Measurements from ENCODE around the gene PTMA.
"Not testable (repeated sequence)": the region's sequence is repeated elsewhere in the genome, so short reads cannot be mapped to it uniquely, and the experiment has no call there.

Gene PTMA

DNA sequence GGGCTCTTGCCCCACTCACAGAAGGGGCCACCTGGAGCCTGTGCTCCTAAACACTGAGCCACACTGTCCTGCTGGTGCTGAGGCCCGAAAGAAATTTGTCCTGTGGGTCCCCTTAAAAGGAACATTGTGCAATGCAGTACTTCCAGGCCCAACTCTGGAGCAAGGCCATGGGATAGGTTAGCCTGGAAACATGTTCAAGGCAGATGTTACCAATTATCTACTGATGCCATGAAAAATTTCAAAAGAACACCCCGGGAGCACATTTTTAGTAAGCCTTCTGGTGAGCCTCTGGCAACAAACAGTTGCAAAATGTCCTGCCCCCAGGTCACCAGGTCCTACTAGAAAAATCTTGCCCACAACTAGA, 12.3 kb upstream of the PTMA start:
- no peak for DNase-seq (ENCODE audit: low spot score)

DNA sequence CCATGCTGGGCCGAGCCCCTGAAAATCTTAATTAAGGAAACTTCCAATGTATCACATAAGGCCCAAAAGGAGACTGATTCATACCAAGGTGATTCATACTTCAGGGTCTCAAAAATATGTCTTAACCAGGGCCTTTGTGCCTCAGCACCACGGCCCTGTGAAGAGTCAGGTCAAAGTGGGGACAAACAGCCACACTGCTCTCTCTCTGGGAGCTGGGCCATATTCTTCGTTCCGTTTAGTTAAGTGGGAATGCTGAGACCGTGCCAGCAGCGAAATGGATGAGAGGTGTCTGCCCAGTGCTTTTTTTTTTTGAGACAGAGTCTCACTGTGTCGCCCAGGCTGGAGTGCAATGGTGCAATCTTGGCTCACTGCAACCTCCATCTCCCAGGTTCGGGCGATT, 9.3 kb upstream of the PTMA start:
- no peak for DNase-seq (ENCODE audit: low spot score)

DNA sequence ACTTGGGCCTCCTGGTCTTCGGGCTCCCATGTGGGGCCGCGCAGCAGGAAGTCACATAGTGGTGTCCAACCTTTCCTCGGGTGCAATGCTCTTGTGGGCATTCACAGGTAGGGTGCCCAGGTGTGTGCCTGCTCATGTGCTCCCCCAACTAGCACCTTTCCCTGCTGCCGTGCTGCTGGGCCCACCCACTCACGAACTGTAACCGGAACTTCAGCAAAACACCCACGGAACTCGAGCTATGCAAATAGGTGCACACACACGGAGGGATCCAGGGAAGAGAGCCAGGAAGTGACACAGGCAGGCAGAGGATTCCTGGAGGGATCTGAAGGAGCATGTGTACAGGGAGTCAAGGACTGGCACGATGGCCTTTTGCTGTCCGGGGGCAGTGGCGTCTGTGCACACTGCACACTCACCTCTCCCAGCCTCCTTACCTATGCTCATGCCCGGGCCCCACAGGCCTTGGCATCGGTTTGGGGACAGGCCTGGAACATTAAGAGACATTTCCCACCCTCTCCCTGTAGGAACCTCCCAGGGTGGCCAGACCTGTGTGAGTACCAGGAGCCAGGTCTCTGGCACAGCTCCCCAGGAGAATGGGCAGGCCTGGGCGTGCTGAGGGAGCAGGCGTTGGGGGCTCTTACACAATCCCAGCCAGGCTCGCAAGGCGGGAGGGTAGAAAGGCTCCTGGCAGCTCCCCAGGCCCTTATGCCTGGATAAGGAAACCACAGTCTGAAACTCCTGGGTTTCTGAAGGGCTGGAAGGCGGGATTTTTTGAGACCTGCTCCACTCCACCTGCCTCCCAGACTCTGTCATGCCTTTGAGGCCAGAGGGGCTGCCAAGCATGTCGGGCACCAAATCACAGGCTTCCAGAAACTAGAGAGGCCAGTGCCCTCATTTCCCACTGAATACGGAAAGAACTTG, 6.6 kb upstream of the PTMA start:
- no peak for DNase-seq (ENCODE audit: low spot score)

DNA sequence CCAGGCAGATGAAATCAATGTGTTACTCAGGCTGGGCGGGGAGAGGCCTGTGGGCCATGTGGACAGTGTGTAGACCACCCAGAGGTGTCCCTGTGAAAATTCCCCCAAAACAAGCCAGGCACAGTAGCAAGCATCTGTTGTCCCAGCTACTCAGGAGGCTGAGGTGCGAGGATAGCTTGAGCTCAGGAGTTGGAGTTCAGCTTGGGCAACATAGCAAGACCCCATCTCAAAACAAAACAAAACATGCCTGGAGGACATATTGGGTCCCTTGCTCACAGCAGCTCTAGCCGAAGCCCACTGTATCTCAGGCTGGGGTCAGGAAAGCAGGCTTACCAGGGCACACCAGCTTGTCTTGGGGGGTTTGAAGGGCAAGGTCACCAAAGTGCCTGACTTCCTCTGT, 4.3 kb upstream of the PTMA start:
- no peak for DNase-seq (ENCODE audit: low spot score)

DNA sequence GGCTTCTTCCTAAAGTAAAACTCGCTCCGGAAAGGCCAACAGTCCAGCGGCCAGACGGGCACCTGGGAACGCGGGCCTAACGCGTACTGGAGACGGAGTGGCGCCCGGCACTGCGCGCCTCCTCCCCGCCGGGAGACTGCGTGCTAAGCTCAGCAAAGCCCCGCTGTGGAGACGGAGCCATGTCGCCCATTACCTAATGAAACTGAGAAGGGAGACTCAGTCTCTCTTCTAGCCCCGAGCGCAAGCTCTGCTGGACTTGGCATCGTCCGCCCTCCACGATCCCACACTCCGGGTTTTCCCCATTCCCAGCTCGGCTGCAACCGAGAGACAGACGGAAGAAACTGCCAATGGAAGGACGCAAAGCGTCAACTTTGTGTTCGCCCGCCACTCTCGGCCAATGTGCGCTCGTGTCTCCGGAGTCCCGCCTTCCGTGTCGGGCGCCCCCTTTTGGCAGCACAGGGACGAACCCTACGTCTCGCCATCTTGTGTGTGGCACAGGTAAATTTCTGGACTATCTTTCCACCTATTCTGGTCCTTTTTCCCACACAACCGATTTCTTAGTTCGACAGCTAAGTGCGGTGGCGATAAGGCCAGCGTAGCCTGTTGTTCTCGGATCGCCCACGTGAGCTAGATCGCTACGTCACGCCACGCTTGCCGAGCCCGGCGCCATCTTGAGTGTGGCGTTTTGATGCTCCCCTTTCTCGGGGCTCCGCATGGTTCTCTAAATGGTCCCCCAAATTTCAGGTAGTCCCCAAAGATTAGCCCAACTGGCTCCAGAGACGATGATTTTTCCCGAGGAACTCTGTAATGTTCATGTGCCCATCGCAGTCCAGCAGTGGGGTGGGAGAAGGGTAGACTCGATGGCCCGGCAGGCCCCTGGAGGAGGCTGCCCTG, 1.3 kb upstream of the PTMA start:
- DNase-seq (ENCODE audit: low spot score), result peak; percentile 95

DNA sequence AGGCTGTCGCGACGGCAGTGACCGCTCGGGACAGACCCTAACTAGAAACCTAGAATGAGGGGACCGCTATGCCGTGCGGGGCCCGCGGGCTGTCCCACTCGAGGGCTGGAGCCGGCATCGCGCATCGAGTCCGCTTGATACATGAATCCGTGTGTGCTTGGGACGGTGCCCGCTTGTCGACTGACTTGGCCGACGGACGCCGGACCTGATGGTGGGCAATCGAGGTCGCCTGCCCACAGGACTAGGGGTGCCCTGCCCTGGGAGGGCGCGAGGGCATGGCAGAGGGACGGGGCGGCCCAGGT, 749 bp upstream of the PTMA start:
- DNase-seq (ENCODE audit: low spot score), result no peak

DNA sequence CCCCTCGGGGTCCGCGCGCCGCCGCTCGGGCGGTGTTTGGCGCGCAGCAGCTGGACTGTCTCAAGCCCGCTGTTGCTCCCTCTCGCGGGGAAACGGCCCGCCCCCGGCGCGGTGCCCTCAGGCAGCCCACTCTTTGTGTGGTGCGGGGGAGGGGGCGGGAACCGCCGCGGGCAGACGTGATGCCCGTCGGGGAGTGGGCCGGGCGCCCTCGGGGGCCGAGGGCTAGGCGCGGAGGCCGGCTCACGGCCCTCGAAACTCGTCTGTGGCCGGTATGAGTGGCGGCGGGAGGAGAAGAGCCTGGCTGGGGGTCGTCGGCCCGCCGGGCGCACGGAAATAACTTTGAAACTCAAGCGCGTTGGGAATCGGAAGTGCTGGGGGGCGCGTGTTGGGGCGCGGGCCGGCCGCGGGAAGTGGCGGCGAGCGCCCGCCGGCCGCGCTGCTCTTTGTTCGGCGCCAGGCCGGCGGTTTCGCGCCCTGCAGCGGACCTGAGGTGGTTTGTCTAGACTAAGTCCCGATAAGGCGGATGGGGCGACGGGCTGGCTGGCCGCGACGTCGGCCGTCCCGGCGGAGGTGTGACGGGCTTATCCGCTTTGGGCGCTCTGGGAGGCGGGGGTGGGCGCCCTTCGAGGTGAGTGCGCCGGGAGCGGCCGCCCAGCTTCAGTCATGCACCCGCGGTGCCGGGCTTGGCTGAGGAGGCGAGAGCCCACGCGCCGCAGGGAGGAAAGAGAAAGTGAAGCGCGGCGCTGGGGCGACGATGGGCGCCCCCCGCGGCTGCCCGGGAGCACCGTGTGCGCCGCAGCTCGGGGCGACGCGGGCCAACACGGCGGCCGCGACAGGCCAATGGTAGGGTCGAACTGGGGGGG, 679 bp downstream of the PTMA start:
- no peak for DNase-seq (ENCODE audit: low spot score)

DNA sequence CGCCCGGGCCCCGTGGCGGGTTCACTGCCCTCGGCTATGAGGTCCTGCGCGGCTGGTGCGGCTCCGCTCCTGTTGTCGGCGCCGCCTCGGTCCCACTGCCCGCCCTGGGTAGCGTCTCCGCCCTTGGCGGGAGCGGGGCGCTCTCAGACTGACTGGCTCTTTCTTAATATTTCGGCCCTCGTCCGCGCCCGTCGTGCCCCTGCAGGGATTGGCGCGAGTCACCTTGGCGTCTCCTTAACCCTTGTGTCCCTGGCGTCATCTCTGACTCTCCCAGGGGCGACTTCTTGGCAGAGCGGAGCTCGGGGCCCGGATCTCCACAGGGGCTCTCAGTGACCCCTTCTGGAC, 1.3 kb downstream of the PTMA start:
- DNase-seq (ENCODE audit: low spot score), result no peak

DNA sequence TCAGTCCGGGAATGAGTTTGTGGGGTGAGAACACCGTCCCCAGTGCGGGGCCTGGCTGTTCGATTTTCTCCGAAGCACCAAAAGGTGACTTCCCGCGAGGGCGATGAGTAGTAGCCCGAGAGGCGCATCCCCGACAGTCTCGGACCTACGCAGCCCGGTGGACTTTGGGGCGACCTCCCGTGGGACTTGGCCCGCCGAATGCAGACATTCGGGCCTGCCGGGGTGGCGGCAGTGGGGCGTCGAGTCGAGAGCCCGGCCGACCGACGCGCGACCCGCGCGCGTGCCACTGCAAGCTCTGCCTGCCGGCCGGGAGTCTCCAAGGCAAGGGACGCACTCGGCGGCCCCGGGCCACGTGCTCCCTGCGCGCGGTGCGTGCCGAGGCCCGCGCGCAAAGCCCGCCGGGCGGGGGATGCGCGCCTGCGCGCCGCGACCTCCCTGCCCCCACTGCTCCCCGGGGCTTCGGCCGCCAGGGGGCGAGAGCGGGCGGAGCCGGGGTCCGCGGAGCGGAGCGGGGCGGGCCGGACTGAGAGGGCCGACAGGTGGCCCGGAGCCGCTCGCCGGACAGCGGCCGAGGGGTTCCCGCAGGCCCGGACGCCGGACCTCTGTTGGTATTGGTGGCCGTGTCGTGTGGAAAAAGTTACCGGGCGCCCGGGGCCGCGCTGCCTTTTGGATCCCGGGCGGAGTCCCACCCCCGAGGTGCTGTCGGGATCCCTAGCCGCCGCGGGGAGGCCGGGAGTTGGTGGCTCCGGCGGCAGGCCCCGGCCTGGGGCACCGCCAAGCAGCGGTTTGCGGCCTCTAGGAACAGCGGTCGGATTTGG, 1.9 kb downstream of the PTMA start:
- DNase-seq (ENCODE audit: low spot score), result peak; percentile 91

DNA sequence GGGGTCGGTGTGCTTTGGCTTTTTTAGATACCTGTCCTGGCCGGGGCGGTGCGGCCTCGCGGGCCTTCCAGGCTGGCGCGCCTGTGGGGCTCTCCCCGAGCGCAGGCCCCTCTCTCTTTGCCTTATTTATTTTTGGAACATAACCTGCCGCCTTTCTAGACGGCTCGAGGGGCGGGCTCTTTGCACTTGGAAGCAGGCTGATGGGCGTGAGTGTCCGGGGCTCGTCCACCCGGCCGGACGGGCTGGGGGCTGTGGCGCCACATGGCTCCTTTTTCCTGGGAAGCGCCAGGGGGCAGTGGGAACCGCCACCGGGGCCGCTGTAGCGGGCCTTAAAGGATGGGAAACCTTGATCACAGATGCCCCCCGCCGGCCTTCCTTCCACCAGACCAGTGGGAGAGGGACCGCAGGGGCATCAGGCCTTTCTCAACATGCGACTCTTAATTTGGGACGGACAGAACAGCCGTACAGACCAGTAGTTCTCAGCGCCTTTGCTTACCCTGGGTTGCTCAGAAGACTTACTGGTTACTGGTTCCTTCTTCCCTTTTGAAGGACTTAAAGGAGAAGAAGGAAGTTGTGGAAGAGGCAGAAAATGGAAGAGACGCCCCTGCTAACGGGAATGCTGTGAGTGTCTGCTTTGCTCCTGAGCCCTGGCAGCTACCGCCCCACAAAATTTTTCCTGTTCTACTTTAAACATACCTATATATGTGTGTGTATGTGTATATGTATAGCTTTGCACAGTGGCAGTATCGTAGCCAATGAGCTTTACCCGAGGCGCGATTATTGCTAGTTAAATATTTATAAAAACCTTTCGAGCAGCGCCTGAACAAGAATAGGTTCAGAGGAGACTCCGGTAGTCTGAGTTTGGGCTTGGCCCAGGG, 2.7 kb downstream of the PTMA start:
- no peak for DNase-seq (ENCODE audit: low spot score)

DNA sequence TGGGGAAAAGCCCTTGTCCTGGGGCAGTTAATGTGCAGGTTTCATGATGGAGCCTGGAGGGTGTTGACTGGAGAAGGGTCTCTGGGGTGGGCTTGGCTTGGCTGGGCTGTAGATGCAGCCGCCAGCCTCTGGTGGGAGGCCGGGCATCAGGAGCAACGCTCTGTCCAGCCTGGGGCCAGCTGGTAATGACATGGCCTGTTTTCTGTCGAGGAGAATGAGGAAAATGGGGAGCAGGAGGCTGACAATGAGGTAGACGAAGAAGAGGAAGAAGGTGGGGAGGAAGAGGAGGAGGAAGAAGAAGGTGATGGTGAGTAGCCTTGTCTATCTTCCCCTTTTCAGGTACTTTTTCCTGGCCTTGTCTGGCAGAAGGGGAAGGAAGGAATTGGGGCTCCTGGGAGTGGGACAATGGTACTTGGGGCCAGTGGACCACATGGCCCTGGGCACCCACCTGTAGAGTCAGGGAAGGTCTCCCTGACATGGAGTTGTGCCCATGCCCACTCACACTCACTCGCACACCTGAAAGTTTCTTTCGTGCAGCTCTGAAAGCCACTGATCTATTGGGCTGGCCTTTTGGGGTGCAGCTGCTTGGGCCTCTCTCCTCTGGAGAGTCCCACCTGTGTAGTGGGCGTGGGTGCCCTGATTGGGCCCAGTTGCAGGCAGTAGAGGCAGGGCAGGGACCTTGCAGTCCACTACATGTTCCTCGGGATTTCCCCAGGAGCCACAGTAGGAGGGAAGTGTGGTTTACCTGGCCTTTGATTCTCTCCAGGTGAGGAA, 3.5 kb downstream of the PTMA start:
- DNase-seq (ENCODE audit: low spot score), result no peak

DNA sequence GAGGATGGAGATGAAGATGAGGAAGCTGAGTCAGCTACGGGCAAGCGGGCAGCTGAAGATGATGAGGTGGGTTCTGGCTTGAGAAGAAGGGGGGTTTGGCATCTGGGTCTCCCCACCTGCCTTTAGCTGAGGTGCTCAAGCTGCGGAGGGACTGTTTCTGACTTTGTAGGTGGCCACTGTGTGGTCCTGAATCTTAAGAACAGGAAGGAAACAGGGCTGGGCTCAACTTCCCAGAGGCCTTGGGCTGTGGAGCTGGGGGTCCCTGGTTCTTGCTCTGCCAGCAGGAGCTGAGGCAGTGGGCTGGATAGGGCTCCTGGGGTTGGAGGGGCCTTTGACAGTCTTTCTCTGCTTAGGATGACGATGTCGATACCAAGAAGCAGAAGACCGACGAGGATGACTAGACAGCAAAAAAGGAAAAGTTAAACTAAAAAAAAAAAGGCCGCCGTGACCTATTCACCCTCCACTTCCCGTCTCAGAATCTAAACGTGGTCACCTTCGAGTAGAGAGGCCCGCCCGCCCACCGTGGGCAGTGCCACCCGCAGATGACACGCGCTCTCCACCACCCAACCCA, 4.2 kb downstream of the PTMA start:
- DNase-seq (ENCODE audit: low spot score), result not testable (repeated sequence)

DNA sequence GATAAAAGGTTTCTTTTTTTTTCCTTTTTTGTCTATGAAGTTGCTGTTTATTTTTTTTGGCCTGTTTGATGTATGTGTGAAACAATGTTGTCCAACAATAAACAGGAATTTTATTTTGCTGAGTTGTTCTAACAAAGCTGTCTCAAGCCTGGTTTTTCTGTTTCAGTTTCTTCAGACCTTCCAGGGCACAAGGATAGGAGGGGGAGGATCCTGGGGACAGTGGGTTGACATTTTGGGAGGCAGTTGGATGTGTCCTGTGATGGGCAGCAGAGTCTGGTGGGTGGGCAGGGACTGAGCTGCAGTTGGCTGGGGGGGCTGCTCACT, 5.0 kb downstream of the PTMA start:
- not testable (repeated sequence) for DNase-seq (ENCODE audit: low spot score)

DNA sequence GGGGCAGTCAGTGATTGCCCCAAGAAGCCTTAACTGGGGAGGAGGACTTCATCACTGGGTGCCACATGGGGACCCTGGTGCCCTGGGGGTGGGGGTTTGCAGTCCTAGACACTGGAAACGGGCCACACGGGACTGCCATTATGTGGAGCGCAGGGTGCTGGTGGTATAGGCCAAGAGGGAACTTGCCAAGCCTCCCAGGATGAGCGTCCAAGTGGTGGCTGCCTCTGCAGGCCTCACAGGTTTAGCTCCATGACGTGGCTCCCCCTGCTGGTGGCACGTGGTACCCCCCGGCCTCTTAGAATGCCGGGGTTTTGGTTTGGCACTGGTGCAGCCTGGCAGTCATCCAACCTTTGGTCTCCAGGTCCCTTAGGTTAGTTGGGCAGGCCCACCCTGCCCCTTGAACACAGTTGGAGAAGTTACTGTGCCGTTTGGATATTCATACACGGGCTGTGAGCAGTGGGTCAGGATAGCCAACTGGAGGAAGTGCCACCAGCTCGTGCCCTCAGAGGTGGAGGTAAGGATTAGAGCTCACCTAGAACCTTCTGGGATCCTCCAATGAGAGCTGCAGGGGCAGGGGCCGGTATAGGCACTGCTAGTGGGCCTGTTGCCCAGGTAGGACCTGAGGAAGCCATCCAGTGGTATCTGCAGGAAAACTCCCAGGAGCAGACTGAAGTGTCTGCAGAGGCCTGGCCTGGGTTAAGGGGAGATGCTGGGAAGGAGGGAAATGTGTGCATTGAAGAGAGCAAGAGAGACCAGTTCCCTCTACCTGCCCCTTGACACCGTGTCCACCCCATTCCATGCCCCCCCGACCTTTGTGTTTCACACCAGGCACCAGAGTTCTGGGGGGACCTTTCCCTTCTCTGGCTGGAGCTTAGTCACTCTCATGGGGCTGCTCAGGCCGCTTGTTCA, 5.7 kb downstream of the PTMA start:
- peak; percentile 80 for DNase-seq (ENCODE audit: low spot score)

DNA sequence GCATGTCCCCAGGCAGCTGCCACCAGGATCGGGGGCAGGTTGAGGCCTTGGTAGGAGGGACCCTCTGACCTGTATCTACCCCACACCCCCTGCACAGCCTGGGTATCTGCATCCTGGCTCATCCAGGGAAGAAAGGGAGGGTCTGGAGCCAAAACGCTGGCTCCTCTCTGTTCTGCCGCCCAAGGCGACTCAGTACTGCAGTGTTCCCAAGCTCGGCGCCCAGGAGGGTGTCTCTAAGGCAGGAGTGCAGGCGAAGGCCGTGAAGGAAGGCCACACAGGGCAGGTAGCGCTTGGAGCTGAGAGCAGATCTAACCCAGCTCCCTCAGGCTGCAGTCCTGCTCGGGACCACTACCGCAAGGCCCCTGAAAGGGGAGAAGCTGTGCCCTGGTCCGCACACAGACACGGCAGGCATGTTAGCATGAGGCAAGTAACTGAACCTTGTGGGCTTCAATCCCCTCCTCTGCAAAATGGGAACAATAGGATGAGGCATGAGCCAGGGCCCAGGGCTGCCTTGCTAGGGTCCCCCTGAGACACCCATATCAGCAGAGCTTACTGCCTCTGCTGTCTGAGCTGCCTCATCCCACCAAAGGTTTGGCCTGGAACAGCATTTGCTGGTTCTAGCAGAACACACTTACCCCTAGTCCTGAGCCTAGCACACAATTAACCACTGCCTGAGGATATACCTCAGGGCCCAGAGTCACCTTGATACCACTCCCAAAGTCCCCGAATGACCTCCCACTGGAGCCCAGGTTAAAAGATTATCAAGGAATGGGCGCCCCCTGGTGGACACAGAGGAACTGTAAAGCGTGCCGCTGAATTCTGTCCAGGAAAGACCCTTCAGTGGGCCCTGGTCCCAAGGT, 6.5 kb downstream of the PTMA start:
- DNase-seq (ENCODE audit: low spot score), result peak; percentile 57

DNA sequence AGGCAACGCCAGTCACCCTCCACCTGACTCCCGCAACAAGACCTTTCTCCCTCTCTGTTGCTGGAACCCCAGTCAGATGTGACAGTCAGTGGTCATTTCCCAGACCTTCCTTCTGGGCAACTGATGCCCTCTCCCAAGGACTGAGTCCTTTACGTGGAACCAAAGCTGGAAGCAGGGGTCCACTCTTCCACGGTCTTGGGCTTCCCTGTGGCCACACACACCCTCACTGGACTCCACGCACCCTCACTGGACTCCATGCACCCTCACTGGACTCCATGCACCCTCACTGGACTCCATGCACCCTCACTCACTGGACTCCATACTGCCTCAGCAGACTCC, 7.1 kb downstream of the PTMA start:
- DNase-seq (ENCODE audit: low spot score), result no peak

DNA sequence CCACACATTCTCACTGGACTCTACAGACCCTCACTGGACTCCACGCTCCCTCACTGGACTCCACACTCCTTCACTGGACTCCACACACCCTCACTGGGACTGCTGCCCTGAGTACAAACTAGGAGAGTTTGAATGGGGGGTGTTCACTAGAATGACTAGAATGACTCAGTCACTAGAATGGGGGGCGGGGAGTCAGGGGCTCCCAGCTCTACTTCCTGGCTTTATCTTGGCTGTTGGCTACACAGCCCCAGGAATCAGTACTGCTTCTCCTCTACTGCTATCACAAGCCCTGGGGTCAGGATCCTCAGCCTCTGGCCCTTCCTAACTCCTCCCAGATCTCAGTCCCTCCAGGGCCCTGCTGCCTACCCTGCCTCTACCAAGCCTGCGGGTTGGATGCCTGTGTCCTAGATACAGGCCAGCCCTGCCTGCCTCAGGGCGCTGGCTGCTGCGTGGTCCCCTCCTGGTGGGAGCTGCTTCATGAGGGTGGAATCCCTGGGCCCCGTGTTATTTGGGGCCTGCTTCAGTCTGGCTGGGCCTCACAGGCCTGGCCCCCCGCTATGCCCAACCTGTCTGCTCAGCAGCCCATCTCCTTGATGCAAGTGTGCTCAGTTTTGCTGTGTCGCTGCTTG, 7.8 kb downstream of the PTMA start:
- no peak for DNase-seq (ENCODE audit: low spot score)

All from germinal center (tissue), 1 donor.